ENCODE measurements around the gene NMB.
"Not testable (repeated sequence)": the region's sequence is repeated elsewhere in the genome, so short reads cannot be mapped to it uniquely, and the experiment has no call there.

The NMB gene

GRCh38 chr15:84658080-84658787 is at the start of gene NMB:
TSS of gene NMB (minus strand) at chr15:84658199. CDS start at chr15:84658152, 47 bp downstream.
- peak; percentile 61 for DNase-seq (ENCODE audit: low read depth)

GRCh38 chr15:84703808-84704207 is 45.8 kb upstream of the NMB start:
- no peak for DNase-seq (ENCODE audit: low read depth)

- no peak for DNase-seq (ENCODE audit: low read depth)
These were observed 45.0 kb upstream of the NMB start for GRCh38 chr15:84702961-84703482.

- DNase-seq (ENCODE audit: low read depth), result no peak
These were observed 41.7 kb upstream of the NMB start for GRCh38 chr15:84699538-84700191.

- DNase-seq (ENCODE audit: low read depth), result no peak
These were observed 39.4 kb upstream of the NMB start for GRCh38 chr15:84697236-84697990.

GRCh38 chr15:84696757-84697156 is 38.8 kb upstream of the NMB start:
- DNase-seq (ENCODE audit: low read depth), result no peak

GRCh38 chr15:84690342-84690741 is 32.3 kb upstream of the NMB start:
- no peak for DNase-seq (ENCODE audit: low read depth)

- no peak for DNase-seq (ENCODE audit: low read depth)
These were observed 31.9 kb upstream of the NMB start for GRCh38 chr15:84689858-84690257.

GRCh38 chr15:84686446-84686845 is 28.4 kb upstream of the NMB start:
- DNase-seq (ENCODE audit: low read depth), result not testable (repeated sequence)

- no peak for DNase-seq (ENCODE audit: low read depth)
These were observed 27.3 kb upstream of the NMB start for GRCh38 chr15:84685304-84685703.

GRCh38 chr15:84684092-84684491 is 26.1 kb upstream of the NMB start:
- no peak for DNase-seq (ENCODE audit: low read depth)

- no peak for DNase-seq (ENCODE audit: low read depth)
These were observed 23.8 kb upstream of the NMB start for GRCh38 chr15:84681831-84682230.

- no peak for DNase-seq (ENCODE audit: low read depth)
These were observed 13.2 kb upstream of the NMB start for GRCh38 chr15:84671211-84671610.

- no peak for DNase-seq (ENCODE audit: low read depth)
These were observed 11.7 kb upstream of the NMB start for GRCh38 chr15:84669726-84670125.

- DNase-seq (ENCODE audit: low read depth), result no peak
These were observed 10.4 kb upstream of the NMB start for GRCh38 chr15:84668221-84668982.

GRCh38 chr15:84666373-84666772 is 8.4 kb upstream of the NMB start:
- DNase-seq (ENCODE audit: low read depth), result no peak

- DNase-seq (ENCODE audit: low read depth), result no peak
These were observed 3.0 kb upstream of the NMB start for GRCh38 chr15:84661001-84661400.

GRCh38 chr15:84659904-84660781 is 2.1 kb upstream of the NMB start:
- no peak for DNase-seq (ENCODE audit: low read depth)

- DNase-seq (ENCODE audit: low read depth), result no peak
These were observed 901 bp upstream of the NMB start for GRCh38 chr15:84658788-84659411.

- no peak for DNase-seq (ENCODE audit: low read depth)
These were observed 285 bp downstream of the NMB start for GRCh38 chr15:84657748-84658079.

- no peak for DNase-seq (ENCODE audit: low read depth)
These were observed 1.0 kb downstream of the NMB start for GRCh38 chr15:84656972-84657371.
